Measurements from ENCODE around the gene BSPRY.

DNA sequence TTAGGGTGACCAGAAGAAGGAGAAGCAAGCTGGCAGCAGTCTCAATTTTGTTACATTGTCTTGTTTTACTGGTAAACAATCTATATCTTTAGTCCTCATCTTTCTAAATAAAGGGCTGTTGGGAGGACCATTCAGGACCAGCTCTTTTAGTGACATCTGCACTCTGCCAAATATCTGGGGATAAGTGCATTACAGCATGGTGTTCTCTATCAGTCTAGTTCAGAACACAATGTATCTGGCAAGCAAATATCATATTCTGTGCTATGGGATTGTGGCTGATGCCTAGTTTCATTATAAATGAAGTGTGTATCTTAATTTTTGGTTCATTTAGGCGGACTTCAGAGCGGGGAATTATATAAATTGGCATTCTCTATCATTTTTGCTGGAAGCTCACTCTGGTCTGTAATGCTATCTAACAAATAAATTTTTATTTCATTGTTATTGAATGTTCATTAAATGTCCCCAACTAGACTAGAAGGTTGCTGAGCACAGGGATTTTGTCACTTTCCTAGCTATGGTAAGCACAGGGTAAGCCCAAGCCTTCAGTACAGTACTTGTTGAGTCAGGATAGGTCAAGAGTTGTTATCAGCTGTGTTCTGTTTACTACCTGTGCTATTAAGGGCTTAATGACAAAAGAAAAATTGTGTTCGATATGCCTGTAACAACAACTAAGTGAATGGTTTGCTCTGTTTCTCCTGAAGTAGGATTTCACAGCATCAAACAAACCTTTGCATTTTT lies 21.1 kb upstream of the BSPRY start:
- TF ChIP-seq GATA2 (IDR thresholded peaks at IDR 0.05; ENCODE audit: low read depth, low read length), result no peak
- no peak for TF ChIP-seq GATA3 (IDR thresholded peaks at IDR 0.05; ENCODE audit: low read depth, low read length)
